D721Med (cell line): Measurements from ENCODE around the gene SERTAD4.
A peak's percentile ranks its signal among the peaks of the same experiment; 100 is the strongest.

Source experiments
- DNase-seq: peaks from one replicate; pipeline ENCODE4 v3.0.0; 2011; ENCODE audit warnings: low spot score; ENCODE audit not compliant: insufficient read length
- FAIRE-seq: peaks from 2 replicates; lab custom pipeline; 2011; peaks lifted over from hg19 to GRCh38; lab: Jason Lieb, UNC
- TF ChIP-seq, protein P1 (sequence below): IDR thresholded peaks from 2 replicates; pipeline ENCODE4 v1.5.1; 2012; ENCODE audit warnings: mild to moderate bottlenecking, control low read depth; ENCODE audit not compliant: insufficient read depth; ENCODE audit errors: missing control alignments

The SERTAD4 gene

DNA sequence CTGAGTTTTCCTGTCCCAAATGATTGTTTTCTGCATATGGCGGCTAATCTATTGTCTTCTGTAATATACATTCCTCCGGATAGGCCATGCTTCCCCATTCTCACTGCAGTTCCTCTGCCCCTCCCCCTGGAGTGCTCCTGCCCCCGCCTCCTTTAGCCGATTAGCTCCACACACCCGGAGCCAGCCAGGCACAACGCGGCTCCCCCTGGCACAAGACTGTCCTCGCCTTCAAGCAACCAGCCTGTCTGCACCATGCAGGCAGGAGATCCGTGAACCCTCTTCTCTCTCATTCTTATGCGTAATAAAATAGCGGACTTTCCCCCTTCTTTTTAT lies 18.0 kb downstream of the SERTAD4 start:
- TF ChIP-seq, protein P1, sequence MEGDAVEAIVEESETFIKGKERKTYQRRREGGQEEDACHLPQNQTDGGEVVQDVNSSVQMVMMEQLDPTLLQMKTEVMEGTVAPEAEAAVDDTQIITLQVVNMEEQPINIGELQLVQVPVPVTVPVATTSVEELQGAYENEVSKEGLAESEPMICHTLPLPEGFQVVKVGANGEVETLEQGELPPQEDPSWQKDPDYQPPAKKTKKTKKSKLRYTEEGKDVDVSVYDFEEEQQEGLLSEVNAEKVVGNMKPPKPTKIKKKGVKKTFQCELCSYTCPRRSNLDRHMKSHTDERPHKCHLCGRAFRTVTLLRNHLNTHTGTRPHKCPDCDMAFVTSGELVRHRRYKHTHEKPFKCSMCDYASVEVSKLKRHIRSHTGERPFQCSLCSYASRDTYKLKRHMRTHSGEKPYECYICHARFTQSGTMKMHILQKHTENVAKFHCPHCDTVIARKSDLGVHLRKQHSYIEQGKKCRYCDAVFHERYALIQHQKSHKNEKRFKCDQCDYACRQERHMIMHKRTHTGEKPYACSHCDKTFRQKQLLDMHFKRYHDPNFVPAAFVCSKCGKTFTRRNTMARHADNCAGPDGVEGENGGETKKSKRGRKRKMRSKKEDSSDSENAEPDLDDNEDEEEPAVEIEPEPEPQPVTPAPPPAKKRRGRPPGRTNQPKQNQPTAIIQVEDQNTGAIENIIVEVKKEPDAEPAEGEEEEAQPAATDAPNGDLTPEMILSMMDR, result no peak
- peak; percentile 6 for FAIRE-seq
- DNase-seq, result peak; percentile 84

DNA sequence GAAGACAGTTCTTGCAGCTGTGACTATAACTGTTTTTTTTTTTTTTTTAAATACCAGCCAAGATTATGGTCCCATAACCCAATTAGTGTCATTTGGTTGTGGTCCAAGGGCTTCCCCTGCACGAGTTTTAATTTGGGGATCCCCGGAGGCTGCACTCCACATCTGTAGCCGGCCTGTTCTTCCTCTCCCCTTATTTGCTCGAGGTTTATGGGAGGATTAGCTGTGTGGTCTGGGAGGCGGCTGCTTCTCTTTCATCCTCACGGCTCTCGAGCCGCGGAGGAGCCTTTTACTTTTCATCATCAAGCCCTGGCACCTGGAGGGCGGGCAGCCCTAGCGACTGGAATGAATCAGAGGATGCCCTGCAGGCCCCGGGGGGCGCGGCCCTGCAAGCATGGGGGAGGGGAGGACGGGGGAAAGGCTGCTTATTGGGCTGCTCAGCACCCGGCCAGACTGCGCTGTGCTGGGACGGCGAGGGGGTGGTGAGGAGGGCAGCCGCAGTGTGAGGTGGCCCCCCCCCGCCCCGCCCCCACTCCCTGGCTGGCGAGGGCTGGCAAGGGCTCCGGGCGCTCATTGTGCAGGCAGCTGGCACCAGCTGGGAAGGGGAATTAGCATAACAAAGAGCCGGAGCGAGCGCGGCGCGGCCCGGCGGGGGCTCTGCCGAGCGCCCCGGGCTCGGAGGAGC lies 18.5 kb downstream of the SERTAD4 start:
- TF ChIP-seq, protein P1, result no peak
- DNase-seq (peak; percentile 85), FAIRE-seq (no peak)

GRCh38 chr1:210251680-210252490 lies 19.3 kb downstream of the SERTAD4 start:
- TF ChIP-seq, protein P1, result no peak
- peak; percentile 40 for DNase-seq
- no peak for FAIRE-seq

DNA sequence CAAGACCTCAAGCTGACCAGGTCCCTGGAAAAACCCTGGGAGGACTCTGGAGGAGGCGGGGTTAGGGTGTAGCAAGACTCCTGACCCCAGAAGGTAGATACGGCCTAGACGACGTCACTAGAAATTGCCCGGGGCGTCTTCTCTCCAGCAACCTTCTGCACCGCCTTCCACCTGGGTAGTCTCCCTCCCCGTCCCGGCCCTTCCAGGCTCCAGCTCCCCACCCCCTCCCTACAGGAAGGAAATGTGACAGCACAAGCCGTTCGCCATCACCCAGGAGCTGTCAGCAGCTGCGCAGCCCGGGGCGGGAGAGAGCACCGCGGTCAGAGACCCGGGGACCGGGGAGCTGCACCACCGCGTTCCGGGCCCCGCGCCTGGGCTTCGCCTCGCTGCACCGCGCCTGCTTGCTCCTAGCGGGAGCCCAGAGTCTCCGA lies 20.0 kb downstream of the SERTAD4 start:
- TF ChIP-seq, protein P1, result no peak
- FAIRE-seq (no peak), DNase-seq (no peak)

- TF ChIP-seq, protein P1, result no peak
- DNase-seq (no peak), FAIRE-seq (no peak)
Observed at GRCh38 chr1:210254298-210254697, 21.7 kb downstream of the SERTAD4 start.

- TF ChIP-seq, protein P1, result no peak
- FAIRE-seq (peak; percentile 32), DNase-seq (no peak)
Observed at GRCh38 chr1:210257698-210258529, 25.3 kb downstream of the SERTAD4 start.
